GM18499 (cell line): ENCODE measurements around the gene AFF3.
"Not testable (repeated sequence)": the region's sequence is repeated elsewhere in the genome, so short reads cannot be mapped to it uniquely, and the experiment has no call there.

Source experiments
- ATAC-seq: cut with Tn5 transposase; IDR thresholded peaks from one replicate; pipeline ENCODE4 v1.9.1; 2021; ENCODE audit warnings: moderate number of reproducible peaks; ENCODE audit not compliant: insufficient read depth, unreplicated experiment

Gene AFF3

GRCh38 chr2:100107906-100108647, 34.3 kb downstream of the AFF3 start:
- ATAC-seq, result no peak

- no peak for ATAC-seq
Measured at GRCh38 chr2:100107440-100107839, 35.0 kb downstream of the AFF3 start.

- ATAC-seq, result no peak
Measured at GRCh38 chr2:100106460-100106859, 35.9 kb downstream of the AFF3 start.

- ATAC-seq, result no peak
Measured at GRCh38 chr2:100105678-100106054, 36.7 kb downstream of the AFF3 start.

GRCh38 chr2:100104718-100105677, 37.4 kb downstream of the AFF3 start:
- ATAC-seq, result no peak

DNA sequence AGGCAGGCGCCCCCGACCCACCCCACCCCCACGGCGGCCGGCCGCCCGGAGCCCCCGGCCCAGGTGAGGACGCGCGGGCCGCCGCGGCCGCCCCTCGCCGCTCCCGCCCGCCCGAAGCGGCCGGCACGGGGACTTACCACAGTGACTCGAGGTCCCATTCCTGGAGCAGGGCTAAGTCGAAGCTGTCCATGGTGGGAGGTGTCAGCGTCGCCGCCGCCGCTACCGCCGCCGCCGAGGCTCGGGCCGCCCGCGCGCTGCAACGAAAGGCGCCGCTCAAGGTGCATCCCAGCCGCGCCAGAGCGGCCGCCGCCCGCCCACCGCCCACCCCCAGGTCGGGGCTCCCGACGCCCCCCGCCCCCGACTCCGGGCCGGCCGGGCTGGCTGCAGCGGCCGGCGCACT, 38.1 kb downstream of the AFF3 start:
- not testable (repeated sequence) for ATAC-seq

DNA sequence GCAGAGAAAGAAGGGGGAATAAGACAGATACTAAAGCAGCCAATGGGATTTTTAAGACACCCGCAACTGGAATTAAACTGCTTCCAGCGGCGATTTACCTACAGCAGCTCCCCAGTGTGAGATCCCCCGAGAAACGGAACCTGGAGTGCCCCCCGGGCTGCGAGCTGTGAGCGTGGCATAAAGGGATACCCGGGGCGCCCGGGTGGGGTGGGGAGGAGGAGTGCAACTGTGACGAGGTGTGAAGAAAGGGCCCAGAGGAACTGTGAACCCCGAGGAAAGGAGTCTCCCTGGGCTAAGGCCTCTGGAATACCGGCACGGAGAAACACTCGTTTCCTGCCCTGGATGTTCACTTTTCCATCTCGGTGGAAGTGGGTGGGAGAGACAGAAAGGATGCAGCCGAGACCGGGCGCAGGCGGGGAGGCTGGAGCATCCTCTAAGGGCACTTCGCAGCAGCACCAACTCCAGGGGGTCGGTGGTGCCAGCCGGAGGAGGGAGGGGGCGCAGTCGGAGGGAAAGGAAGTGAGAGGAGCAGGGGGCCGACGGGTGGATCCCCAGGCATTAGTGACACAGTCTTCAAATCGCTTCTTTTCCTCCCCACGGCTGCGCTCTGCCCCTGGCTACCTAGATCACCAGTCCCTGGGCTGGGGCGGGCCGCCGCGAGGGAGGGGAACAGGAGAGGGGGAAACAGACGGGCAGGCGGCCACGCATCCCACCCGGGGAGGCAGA, 38.7 kb downstream of the AFF3 start:
- ATAC-seq, result not testable (repeated sequence)

DNA sequence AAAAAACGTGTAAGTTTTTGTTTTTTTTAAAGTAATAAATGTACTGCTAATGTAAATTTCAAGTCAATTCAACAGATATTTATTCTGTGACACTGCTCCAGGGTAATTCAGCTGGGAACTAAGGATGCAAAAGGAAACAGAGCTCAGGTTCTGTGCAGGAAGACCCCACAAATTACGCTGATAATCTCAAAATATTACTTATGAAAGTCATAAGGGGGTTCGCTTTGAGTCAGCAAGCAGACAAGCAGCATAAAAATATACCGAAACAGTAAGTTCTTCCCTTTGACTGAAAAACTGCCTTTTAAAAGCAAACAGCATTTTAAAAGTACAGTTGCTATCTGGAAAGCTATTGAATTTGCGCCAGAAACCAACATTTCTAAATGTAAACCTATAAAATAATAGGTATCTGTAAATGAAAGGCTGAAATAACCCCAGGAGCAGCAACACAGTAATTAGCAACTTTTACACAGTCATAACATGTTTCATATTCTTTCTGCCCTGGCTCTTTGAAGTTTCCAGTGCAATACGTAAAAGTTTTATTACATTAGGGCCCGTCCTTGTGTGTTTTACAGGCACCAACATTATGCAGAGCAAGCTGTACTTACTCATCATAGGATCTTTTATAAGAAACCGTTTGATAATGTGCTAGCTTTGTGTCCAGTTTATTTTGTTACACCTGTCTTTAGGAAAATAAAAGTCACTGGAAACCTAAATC, 39.8 kb downstream of the AFF3 start:
- not testable (repeated sequence) for ATAC-seq

- ATAC-seq, result not testable (repeated sequence)
Measured at GRCh38 chr2:100098855-100099254, 43.5 kb downstream of the AFF3 start.

DNA sequence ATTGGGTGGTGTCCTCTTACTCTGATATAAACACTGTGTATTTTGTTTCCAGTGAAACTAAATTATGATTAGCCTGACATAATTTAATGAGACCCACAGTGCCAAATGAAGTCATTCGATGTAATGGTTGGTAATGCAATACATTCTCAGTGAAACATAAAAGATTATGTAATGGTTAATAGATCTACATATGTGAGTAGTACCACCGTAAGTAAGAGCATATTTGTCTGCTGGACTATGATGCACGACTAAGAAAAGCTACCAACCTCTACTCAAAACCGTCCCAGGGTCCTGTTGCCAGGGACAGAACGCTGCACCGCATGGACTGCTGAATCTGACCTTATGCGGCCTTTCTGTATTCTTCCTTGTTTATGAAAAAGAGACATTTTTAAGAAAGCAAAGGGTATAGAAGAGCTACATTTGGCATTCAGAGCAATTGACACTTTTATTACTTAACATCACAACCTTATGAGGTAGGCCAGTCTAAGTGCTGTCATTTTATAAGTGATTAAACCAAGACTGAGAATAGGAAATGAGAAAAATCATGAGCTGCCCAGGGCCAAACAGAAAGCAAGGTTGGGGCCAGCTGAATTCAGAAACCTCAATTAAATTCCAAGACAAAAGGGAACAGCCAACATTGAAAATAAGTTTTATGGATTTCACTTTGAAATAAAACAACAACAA, 44.6 kb downstream of the AFF3 start:
- not testable (repeated sequence) for ATAC-seq

DNA sequence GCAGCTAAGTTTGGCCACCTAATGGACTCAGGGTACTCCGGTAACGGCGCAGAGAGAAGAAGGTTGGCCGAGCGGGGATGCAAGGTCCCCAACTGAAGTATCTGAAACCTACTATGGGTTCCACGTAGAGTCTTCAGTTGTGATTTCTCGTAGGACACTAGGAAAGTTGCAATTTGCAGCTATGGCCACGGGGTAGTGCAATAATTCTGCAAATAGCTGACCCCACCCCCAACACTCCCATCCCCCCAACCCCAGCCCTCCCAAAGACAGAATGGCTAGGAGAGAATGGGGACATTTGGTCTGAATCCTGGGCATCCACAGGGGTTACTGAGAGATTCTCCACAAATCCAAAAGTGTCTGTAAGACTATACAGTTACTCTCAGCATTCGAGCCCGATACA, 46.5 kb downstream of the AFF3 start:
- ATAC-seq, result not testable (repeated sequence)

DNA sequence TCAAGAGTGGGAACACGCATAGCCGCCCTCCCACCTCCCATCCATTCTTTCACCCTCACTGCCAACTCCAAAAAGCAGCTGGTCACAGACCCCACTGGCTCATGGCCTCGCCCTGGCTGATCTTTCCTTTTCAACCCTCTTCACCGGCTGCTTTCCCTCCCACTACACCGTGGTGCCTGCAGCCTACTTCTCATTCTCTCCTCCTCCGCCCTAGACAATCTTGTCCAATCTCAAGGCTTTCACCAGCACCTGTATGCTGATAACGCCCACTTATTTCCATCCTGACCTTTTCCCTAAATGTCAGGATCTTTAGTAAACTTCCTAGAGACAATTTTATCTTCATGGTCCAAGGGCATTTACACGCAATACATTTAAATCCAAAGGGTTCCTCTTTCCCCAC, 50.6 kb downstream of the AFF3 start:
- not testable (repeated sequence) for ATAC-seq

DNA sequence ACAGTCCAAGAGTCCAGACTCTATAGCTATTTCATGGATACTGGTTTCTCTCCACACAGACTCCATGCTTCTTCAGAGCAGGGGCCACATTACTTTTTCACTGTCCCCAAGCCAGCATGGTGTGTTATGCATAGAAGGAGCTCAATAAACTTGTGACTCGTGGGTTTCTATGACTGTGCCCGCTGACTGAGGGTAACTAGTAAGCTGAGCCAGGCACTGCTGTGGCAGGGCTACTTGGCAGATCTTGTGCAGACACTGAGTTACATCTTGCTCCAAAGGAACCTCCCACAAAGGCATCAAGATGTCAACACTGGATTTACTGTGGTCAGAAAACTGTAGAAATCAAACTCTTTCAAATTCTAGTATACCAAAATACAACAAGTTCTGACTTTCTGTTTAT, 56.6 kb downstream of the AFF3 start:
- ATAC-seq, result not testable (repeated sequence)

GRCh38 chr2:100083421-100084216, 58.8 kb downstream of the AFF3 start:
- ATAC-seq, result not testable (repeated sequence)

- ATAC-seq, result not testable (repeated sequence)
Measured at GRCh38 chr2:100082302-100082978, 60.0 kb downstream of the AFF3 start.

GRCh38 chr2:100077935-100078334, 64.5 kb downstream of the AFF3 start:
- ATAC-seq, result no peak

DNA sequence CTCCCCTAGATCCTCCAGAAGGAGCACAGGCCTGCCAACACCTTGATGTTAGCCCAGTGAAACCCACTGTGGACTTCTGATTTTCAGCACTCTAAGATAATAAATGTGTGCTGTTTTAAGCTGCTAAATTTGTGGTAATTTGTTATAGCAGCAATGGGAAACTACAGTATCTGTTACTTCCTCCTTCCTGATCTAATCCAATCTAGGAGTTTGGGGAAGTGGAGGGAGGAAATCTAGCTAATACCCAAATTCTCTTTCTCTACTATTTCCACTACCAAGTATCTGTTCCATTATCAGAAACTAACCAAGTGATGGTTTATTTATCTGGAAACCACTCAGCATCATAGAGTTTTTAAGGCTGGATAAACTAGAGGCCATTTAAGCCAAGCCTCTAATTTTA, 64.9 kb downstream of the AFF3 start:
- ATAC-seq, result no peak

- ATAC-seq, result no peak
Measured at GRCh38 chr2:100075532-100075931, 66.9 kb downstream of the AFF3 start.
